ENCODE measurements around the gene HDLBP. TPM values are rescaled to one million over a fixed set of nuclear protein-coding genes. Genes with fewer than 3 reads are reported as not detected.

The HDLBP gene
- total and polyA plus RNA-seq, 2 of the 4 experiments (the other 2 are of a cell fraction): 648 to 1,165 TPM

DNA sequence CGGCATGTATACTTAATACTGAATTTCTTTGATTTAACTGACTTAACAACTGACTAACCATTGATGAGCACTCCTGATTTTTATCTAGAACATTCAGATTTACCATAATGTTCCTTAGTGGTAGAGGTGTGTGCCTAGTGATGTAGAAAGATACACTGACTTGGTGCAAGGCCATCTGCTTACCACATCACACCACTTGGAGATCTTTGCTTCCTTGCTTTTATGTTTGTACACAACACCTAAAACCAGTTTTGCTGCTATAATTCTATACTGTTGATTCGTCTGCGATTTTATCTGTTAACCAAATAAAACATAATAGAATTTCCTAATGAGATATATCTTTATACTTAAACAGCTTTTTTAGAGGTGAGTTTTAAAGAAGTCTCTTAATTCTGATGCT is 36.8 kb upstream of the HDLBP start:
- Histone ChIP-seq H3K79me1 (ENCODE audit: low read depth in 1 of 2, low read length in 2 of 2) (peaks cover 3 to 39% of the 10 kb centered on the region in 2 experiments; a peak in 3 of 4 replicates), H3K23ac (ENCODE audit: low read depth, low read length) (no peak overlapping the region), H4K8ac (ENCODE audit: low read depth in 2 of 2, low read length in 2 of 2) (no peak overlapping the region), H3K4me2 (ENCODE audit: low read depth, low read length) (no peak overlapping the region), H2AK5ac (ENCODE audit: low read depth, low read length) (no peak overlapping the region), H4K20me1 (ENCODE audit: insufficient read depth, low read length) (peaks cover 27% of the 10 kb centered on the region), H3K56ac (ENCODE audit: extremely low read depth, insufficient read depth, low read length) (no peak overlapping the region), H3K9me1 (ENCODE audit: insufficient read depth, low read length) (peaks cover 9% of the 10 kb centered on the region; the same call in 1 of the 2 replicates), H3K4me3 (ENCODE audit: insufficient read depth, low read depth, low read length) (no peak overlapping the region), H4K91ac (ENCODE audit: insufficient read depth, low read depth, low read length) (no peak overlapping the region), H2AFZ (replicated peaks; ENCODE audit: low read length, poor library complexity) (no peak overlapping the region), H3K27me3 (ENCODE audit: control insufficient read depth, insufficient read depth, low read length) (no peaks in the 10 kb centered on the region), H3K9me3 (ENCODE audit: control insufficient read depth, insufficient read depth, low read length) (no peaks in the 10 kb centered on the region), H2BK15ac (ENCODE audit: low read depth, low read length) (no peak overlapping the region), H2AK9ac (replicated peaks; ENCODE audit: low read depth, low read length, poor library complexity) (no peak overlapping the region), H3K14ac (replicated peaks; ENCODE audit: low read depth, low read length) (no peak overlapping the region), H3K27ac (ENCODE audit: insufficient read depth, low read length) (no peak overlapping the region), H3K9ac (ENCODE audit: low read depth, low read length) (no peak overlapping the region), H2BK20ac (ENCODE audit: low read depth, low read length) (no peak overlapping the region), H2BK5ac (ENCODE audit: low read depth, low read length, poor library complexity, severe bottlenecking) (no peak overlapping the region), H4K5ac (ENCODE audit: low read depth, low read length) (no peak overlapping the region), H3K36me3 (ENCODE audit: control insufficient read depth, insufficient read depth, low read length) (peaks cover 50% of the 10 kb centered on the region), H2BK120ac (ENCODE audit: low read depth, low read length) (no peak overlapping the region), H3K4ac (ENCODE audit: low read depth, low read length) (no peak overlapping the region), H3K18ac (ENCODE audit: low read depth, low read length) (no peak overlapping the region), H3K4me1 (ENCODE audit: control insufficient read depth, insufficient read depth, low read length) (peaks cover 6% of the 10 kb centered on the region)
- BruUV-seq (replicated peaks): no TSS peak
- DNase-seq: no peak
- POLR2A ChIA-PET (ENCODE audit: unreplicated experiment): no interaction called here
- intact Hi-C loops (cut with micrococcal nuclease): loop anchor here (5.0 kb wide), 1 partner anchor 95 kb away; no protein-coding TSS in a partner anchor
- ATAC-seq (ENCODE audit: low read depth): no peak
- TF ChIP-seq CHD1 (IDR thresholded peaks at IDR 0.05; ENCODE audit: low read depth, low read length) (no peak), BHLHE40 (IDR thresholded peaks at IDR 0.05; ENCODE audit: low read depth, low read length) (no peak), RAD21 (IDR thresholded peaks at IDR 0.05; ENCODE audit: low read length) (no peak), ELK1 (IDR thresholded peaks at IDR 0.05; ENCODE audit: borderline replicate concordance, low read depth, low read length) (no peak), CTCF (conservative IDR thresholded peaks at IDR 0.05; ENCODE audit: low read depth, low read length) (no peak), NFE2L2 (IDR thresholded peaks at IDR 0.05; ENCODE audit: low read depth, low read length) (no peak)
- TF ChIP-seq, protein P1, sequence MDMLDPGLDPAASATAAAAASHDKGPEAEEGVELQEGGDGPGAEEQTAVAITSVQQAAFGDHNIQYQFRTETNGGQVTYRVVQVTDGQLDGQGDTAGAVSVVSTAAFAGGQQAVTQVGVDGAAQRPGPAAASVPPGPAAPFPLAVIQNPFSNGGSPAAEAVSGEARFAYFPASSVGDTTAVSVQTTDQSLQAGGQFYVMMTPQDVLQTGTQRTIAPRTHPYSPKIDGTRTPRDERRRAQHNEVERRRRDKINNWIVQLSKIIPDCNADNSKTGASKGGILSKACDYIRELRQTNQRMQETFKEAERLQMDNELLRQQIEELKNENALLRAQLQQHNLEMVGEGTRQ (IDR thresholded peaks at IDR 0.05; ENCODE audit: low read depth, low read length): no peak
- dilution Hi-C loops (cut with HindIII; ENCODE audit: low sequenced_read_pairs, unreplicated experiment): no loop called here
- in situ Hi-C loops (cut with MboI; ENCODE audit: low sequenced_read_pairs): no loop called here
- WGBS, 2 experiments (ENCODE audit: extremely low coverage in 2 of 2, insufficient read length in 1 of 2): no CpG with 5 or more reads among the region's 3 CpGs
- CTCF ChIA-PET: no interaction called here
